ENCODE results near the gene ZBTB14.
A peak's percentile ranks its signal among the peaks of the same experiment; 100 is the strongest.

Gene ZBTB14

DNA sequence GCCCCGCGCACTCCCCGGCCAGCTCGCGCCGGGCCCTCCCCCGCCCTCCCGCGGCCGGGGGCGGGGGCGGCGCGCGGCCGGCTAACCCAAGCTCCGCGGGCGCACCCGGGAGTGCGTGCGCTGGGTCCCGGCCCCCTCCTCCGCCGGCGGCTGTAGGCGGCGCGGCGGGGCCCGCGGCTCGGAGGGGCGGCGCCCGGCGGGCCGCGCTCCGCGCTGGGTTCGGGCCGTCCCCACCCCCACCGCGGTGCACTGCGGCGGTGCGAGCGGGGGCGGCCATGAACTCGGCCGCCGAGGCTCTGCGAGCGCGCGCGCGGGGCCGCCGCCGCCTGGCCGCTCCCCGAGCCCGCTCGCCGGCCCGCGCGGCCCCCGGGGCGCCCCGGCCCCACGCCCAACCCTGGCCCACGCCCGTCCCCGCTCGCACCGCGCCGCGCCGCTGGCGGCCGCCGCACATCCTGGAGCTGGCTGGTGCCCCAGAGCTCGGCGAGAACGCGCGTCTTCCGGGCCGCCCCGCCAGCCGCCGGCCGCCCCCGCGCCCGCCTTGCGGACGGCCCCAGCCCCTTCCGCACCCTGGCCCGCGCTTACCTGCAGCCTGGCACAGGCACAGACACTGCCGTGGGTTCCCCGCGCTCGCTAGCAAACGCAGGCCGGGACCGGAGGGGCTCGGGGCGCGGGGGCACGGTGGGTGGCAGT, at the start of gene ZBTB14:
ZBTB14 (minus strand) TSS at position 496 of the 690 bp plus-strand sequence. CDS start 2,480 bp downstream, outside the sequence.
- peak; percentile 34 for DNase-seq

DNA sequence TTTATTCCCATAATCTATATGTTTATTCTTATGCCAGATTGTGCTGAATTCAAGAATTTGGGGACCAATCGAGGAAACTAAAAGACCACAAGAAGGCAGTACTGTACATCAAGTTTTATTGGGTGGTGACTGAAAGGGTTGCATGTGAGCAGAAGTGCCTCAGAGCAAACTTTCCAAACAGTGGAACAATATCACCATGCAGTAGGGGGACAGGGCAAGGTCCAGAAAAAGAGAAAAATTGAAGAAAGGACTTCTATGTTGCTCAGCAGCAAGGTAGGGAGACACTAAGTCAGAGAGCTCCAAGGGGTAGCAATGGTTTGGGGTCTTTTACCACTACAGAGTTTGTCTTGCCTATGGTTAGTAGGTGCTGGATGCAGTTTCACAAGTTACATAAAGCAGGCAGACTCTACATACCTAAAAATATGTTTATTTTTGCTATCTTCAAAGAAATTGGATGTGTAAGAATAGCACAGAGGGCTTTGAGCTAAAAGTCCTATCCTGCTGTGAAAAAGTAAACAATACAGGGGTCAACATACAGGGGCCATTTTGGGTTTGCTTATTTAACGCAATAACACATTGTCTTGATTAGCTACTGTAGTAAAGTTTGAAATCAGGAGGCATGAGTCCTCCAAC, 43.8 kb upstream of the ZBTB14 start:
- DNase-seq = no peak

- no peak for DNase-seq
Observed at GRCh38 chr18:5334456-5335075, 39.0 kb upstream of the ZBTB14 start.

GRCh38 chr18:5318061-5318700, 22.7 kb upstream of the ZBTB14 start:
- no peak for DNase-seq

DNA sequence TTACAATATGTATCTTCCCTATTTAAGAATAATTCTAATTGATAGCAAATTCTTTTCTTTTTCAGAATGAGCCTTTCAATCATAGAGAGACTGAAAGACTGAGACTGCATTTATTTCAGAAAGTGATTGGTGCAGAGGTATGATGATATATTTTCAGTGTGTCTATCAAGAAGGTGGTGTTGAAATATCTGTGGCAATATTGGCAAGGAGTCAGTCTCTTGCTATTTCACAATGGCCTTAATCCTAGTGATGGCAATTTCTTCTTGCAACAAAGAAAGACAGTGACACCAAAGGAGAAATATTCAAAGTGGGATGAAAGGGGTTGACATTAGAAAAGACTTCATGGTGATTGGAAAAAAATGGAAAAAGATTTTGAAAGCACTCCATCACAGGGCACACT, 21.7 kb upstream of the ZBTB14 start:
- DNase-seq = no peak

DNA sequence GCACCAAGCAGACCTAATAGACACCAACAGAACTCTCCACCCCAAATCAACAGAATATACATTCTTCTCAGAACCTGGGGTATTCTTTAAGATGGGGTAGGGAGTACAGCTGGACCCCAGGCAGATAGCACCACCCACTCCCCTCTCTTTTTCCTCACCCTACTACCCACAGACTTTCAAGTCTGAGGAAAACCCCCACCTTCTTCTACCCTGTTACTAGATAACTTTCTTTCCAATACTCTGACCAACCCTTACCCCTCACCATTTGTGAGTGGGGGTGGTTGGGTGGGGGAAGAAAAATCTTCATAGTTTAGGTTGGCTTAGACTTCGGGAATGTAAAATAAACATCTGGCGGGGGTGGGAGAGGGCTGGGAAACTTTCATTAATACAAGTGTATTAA, 20.3 kb upstream of the ZBTB14 start:
- no peak for DNase-seq

- DNase-seq = no peak
Observed at GRCh38 chr18:5311301-5311989, 15.9 kb upstream of the ZBTB14 start.

- no peak for DNase-seq
Observed at GRCh38 chr18:5309888-5310470, 14.5 kb upstream of the ZBTB14 start.

DNA sequence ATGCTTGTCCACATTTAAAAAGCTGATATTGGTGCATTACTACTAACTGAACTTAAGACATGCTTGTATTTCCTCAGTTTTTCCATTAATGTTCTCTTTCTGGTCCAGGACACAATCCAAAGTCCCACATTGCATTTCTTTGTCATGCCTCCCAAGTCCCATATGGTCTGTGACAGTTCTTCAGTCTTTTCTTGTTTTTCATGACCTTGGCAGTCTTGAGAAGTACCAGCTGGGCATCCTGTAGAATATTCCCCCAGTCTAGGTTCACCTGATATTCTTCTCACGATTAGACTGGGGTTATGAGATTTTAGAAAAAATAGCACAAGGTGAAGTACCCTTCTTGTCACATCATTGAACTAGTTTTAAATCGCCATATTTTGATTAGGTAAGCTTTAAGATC, 10.3 kb upstream of the ZBTB14 start:
- DNase-seq = no peak

DNA sequence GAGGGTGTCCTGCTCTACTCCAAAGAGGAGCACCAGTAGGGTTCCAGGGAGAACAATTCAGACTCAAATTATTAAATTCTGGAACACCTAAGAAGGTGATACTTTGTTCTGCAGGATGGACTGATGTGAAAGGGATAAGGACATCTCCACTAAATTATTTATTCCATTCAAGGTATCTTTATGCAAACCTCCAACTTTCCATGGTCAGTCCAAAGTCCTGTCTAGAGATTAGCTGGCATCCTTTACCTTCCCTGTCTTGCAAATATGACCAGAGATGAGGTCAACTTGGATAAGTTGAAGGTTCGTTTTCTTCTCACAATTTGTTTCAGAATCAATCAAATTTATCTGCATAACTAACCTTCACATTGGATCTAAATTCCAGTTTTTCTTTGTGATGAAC, 8.7 kb upstream of the ZBTB14 start:
- no peak for DNase-seq

- no peak for DNase-seq
Observed at GRCh38 chr18:5303636-5304035, 8.1 kb upstream of the ZBTB14 start.

- DNase-seq = no peak
Observed at GRCh38 chr18:5302606-5303005, 7.1 kb upstream of the ZBTB14 start.

GRCh38 chr18:5300476-5301010, 5.0 kb upstream of the ZBTB14 start:
- DNase-seq = no peak

- no peak for DNase-seq
Observed at GRCh38 chr18:5298156-5298852, 2.8 kb upstream of the ZBTB14 start.

- DNase-seq = no peak
Observed at GRCh38 chr18:5297597-5297996, 2.1 kb upstream of the ZBTB14 start.

DNA sequence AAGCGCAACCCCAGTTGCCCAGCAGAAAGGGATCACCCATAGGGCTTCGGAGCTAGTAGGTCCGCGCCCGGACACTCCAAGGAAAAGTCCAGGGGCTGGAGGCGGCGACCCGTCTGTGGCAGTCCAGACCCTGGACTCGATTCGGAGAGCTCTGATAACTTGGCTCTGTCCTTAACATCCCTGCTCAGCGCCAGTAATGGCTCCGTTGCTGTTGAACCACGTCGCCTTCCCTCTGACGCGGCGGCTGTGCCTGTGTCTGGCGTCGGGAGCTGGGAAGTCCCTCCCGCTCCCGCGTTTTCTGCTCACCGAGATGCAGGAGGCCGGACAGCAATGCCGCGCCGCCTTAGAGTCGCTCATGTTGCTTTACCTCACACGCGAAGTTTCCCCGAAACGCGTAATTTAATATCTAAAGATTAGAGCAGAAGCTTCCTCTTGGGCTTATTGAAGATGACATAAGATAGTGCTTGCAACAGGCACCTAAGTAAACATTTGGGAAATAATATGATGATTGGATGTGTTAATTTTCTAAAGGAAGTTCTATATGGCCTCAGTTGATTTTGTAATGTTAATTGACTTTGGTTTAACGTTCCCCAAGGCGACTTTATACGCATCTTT, 1.3 kb upstream of the ZBTB14 start:
- peak; percentile 72 for DNase-seq

- peak; percentile 85 for DNase-seq
Observed at GRCh38 chr18:5295981-5296705, 617 bp upstream of the ZBTB14 start.

DNA sequence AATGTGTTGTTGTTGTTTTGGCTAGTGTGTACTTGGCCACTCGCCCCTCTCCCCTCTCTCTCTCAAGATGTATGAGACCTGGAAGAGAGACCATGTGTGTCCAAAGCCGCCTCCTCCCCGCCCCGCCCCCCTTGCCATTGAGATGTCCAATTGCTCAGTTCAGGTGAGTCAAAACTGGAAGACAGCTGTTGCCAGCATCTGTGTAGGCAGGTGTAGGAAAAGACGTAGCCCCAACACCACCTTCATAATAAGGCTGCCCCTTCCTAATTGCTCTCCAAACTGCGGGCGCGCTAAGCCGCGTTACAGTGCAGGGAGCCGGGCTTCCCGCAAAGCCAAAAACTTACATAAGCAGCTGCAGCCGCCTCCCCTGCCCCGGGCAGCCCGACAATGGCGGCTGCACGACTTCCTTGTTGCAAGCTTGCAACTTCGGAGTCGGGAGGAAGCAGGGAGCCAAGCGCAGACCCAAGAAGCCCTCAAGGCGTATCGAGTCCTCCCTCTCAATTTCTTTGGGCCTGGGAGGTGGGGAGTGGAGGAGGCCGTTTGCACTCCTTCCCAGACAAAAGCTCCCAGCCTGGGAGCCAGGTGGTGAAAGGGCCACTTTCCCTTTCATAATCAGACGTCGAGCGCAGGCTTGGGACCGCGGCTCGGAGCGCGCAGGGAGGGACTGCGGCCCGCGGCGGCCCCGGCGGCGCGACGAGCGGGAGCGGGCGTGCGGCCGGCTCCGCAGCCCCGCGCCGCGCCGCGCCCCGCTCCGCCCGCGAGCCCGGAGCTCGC, 882 bp downstream of the ZBTB14 start:
- peak; percentile 30 for DNase-seq

GRCh38 chr18:5294113-5294456, 1.4 kb downstream of the ZBTB14 start:
- DNase-seq = no peak

- DNase-seq = no peak
Observed at GRCh38 chr18:5288517-5288935, 7.0 kb downstream of the ZBTB14 start.

Measured in NCI-H1092 treated with DMSO at 0.1 percent for 48 hours (cell line).